ENCODE results near the gene CDK2AP2.
"Not testable (repeated sequence)": the region's sequence is repeated elsewhere in the genome, so short reads cannot be mapped to it uniquely, and the experiment has no call there.

CDK2AP2 gene

GRCh38 chr11:67517784-67518552 lies 10.0 kb upstream of the CDK2AP2 start:
- H3K4me1 Mint-ChIP-seq (ENCODE audit: low read depth), result no peaks in the 10 kb centered on the region
- no peak overlapping the region for H3K27ac Mint-ChIP-seq
- DNase-seq, result no peak
- no peaks in the 10 kb centered on the region for H3K36me3 Mint-ChIP-seq (ENCODE audit: low read depth)
- no peak overlapping the region for H3K4me3 Mint-ChIP-seq
- no peaks in the 10 kb centered on the region for H3K9me3 Mint-ChIP-seq
- peaks cover 5% of the 10 kb centered on the region for H3K27me3 Mint-ChIP-seq

- Mint-ChIP-seq H3K27ac (no peak overlapping the region), H3K4me3 (no peak overlapping the region), H3K27me3 (peaks cover 5% of the 10 kb centered on the region), H3K4me1 (ENCODE audit: low read depth) (no peaks in the 10 kb centered on the region), H3K9me3 (no peaks in the 10 kb centered on the region), H3K36me3 (ENCODE audit: low read depth) (no peaks in the 10 kb centered on the region)
- DNase-seq, result no peak
Measured at GRCh38 chr11:67516806-67517205, 8.8 kb upstream of the CDK2AP2 start.

- Mint-ChIP-seq H3K27ac (no peak overlapping the region), H3K36me3 (ENCODE audit: low read depth) (no peaks in the 10 kb centered on the region), H3K4me3 (no peak overlapping the region), H3K9me3 (no peaks in the 10 kb centered on the region), H3K27me3 (peaks cover 5% of the 10 kb centered on the region), H3K4me1 (ENCODE audit: low read depth) (peaks cover 2% of the 10 kb centered on the region)
- no peak for DNase-seq
Measured at GRCh38 chr11:67514116-67514515, 6.2 kb upstream of the CDK2AP2 start.

GRCh38 chr11:67511558-67511957 lies 3.6 kb upstream of the CDK2AP2 start:
- not testable (repeated sequence) for DNase-seq, H3K9me3 Mint-ChIP-seq, H3K27me3 Mint-ChIP-seq, H3K4me3 Mint-ChIP-seq, H3K27ac Mint-ChIP-seq
- H3K4me1 Mint-ChIP-seq (ENCODE audit: low read depth), result peaks cover 18% of the 10 kb centered on the region
- peaks cover 12% of the 10 kb centered on the region for H3K36me3 Mint-ChIP-seq (ENCODE audit: low read depth)

- Mint-ChIP-seq H3K27ac (peak overlapping the region; percentile 97), H3K4me3 (peak overlapping the region; percentile 10), H3K27me3 (peaks cover 5% of the 10 kb centered on the region), H3K4me1 (ENCODE audit: low read depth) (peaks cover 28% of the 10 kb centered on the region), H3K9me3 (no peaks in the 10 kb centered on the region), H3K36me3 (ENCODE audit: low read depth) (peaks cover 19% of the 10 kb centered on the region)
- no peak for DNase-seq
Measured at GRCh38 chr11:67510023-67510345, 2.0 kb upstream of the CDK2AP2 start.

DNA sequence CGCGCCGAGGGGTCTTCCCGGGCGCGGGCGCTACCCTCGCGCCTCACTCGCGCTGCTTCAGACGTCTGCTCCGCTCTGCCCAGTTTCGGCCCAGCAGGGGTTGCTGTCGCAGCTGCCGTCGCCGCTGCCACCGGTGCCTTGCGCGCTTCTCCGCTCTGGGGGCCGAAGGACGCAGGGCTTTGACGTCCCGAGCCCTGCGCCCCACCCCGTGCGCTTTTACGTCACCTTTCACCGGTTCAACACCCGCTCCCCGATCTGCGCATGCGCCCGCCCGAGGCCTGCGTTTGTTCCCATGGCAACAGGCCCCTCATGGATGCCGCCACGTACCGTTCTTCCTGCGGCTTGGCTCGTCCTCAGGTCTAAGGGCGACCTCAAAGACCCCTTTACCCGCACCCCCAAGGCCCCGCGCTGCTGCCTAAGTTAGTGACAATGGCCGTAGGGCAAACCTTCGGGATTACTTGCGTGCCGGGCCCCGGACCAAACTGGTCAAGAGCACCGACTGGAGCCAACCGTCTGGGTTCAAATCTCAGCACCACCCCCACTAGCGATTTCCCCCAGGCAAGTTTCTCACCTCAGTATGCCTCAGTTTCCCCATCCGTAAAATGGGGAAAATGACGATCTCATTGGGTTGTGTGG lies 642 bp upstream of the CDK2AP2 start:
- no peaks in the 10 kb centered on the region for H3K27me3 Mint-ChIP-seq
- DNase-seq, result peak; percentile 99
- H3K4me1 Mint-ChIP-seq (ENCODE audit: low read depth), result peaks cover 30% of the 10 kb centered on the region
- H3K4me3 Mint-ChIP-seq, result peak overlapping the region; percentile 91
- H3K9me3 Mint-ChIP-seq, result no peaks in the 10 kb centered on the region
- peaks cover 24% of the 10 kb centered on the region for H3K36me3 Mint-ChIP-seq (ENCODE audit: low read depth)
- peak overlapping the region; percentile 97 for H3K27ac Mint-ChIP-seq

DNA sequence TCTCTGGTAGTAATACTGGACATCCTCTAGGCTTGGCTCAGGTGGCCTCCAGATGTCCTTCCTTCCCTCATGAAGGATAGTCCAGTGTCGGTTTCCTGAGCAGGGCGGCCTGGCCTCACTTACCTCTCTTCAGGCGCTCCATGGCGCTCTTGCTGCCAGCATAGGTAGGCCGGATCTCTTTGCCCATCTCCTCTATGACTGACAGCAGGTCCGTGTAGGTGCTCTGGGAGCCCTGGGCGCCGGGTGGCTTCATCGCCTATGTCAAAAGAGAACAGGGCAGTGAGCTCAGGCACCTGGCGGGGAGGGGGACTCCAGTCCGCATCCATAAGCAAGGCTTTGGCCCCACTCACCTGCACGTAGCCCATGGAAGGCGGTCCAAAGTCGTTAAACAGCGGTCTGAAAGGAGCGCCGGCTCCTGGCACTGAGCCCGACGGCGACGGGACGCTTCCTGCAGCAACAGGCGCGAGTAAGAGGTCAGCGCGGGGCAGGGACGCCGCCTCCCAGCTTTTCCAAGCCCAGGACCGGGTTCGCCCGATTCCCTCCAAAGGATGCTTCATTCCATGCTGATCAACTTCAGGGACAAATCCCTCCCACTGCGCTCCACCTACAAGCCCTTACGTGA lies 609 bp downstream of the CDK2AP2 start:
- Mint-ChIP-seq H3K4me3 (peak overlapping the region; percentile 91), H3K27me3 (no peaks in the 10 kb centered on the region), H3K9me3 (no peaks in the 10 kb centered on the region), H3K27ac (peak overlapping the region; percentile 97), H3K4me1 (ENCODE audit: low read depth) (peaks cover 40% of the 10 kb centered on the region), H3K36me3 (ENCODE audit: low read depth) (peaks cover 35% of the 10 kb centered on the region)
- no peak for DNase-seq

DNA sequence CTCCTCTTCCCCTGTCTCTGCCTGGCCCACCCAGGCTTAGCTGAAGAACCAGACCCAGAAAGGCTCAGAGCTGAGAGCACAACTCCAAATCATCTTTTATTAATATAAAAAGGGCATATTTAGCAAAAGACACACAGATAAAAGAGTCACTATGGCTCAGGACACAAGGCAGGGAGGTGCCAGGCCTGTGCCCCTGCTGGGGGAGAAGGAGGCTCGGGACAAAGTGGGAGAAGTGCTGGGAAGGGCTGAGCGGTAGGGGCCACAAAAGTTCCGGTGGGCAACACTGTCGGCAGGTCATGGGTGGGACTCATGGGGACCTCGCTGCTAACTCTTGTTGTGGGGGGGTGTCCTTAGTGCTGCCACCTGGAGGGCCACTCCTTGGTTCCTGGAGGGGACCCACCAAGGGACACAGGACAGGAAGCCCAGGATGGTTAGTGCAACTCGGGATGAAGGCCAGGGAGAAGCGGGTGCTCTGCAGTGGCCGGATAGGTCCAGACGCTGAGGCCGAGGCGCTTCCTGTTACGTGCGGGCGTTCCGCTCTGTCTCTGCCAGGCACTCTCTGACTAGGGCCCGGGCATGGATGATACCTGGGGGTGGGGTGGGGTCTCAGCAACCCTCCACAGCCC lies 1.4 kb downstream of the CDK2AP2 start:
- Mint-ChIP-seq H3K4me3 (peak overlapping the region; percentile 91), H3K36me3 (ENCODE audit: low read depth) (peaks cover 43% of the 10 kb centered on the region), H3K27me3 (no peaks in the 10 kb centered on the region), H3K4me1 (ENCODE audit: low read depth) (peaks cover 46% of the 10 kb centered on the region), H3K27ac (peak overlapping the region; percentile 97), H3K9me3 (no peaks in the 10 kb centered on the region)
- no peak for DNase-seq

GRCh38 chr11:67505605-67506396 lies 2.2 kb downstream of the CDK2AP2 start:
- no peaks in the 10 kb centered on the region for H3K9me3 Mint-ChIP-seq
- H3K36me3 Mint-ChIP-seq (ENCODE audit: low read depth), result peaks cover 51% of the 10 kb centered on the region
- H3K27ac Mint-ChIP-seq, result peak overlapping the region; percentile 97
- H3K4me1 Mint-ChIP-seq (ENCODE audit: low read depth), result peaks cover 54% of the 10 kb centered on the region
- peak overlapping the region; percentile 91 for H3K4me3 Mint-ChIP-seq
- peak; percentile 92 for DNase-seq
- no peaks in the 10 kb centered on the region for H3K27me3 Mint-ChIP-seq

- Mint-ChIP-seq H3K4me1 (ENCODE audit: low read depth) (peaks cover 58% of the 10 kb centered on the region), H3K4me3 (peak within 1 kb of the TSS; percentile 91), H3K36me3 (ENCODE audit: low read depth) (peaks cover 58% of the 10 kb centered on the region), H3K9me3 (no peaks in the 10 kb centered on the region), H3K27me3 (no peaks in the 10 kb centered on the region), H3K27ac (peak within 1 kb of the TSS; percentile 97)
- DNase-seq, result peak; percentile 88
Measured at GRCh38 chr11:67504950-67505581, 2.9 kb downstream of the CDK2AP2 start, which contains the start of gene PITPNM1. TSS of gene PITPNM1 (minus strand) at chr11:67505363. CDS start at chr11:67504180, 1,183 bp downstream.

DNA sequence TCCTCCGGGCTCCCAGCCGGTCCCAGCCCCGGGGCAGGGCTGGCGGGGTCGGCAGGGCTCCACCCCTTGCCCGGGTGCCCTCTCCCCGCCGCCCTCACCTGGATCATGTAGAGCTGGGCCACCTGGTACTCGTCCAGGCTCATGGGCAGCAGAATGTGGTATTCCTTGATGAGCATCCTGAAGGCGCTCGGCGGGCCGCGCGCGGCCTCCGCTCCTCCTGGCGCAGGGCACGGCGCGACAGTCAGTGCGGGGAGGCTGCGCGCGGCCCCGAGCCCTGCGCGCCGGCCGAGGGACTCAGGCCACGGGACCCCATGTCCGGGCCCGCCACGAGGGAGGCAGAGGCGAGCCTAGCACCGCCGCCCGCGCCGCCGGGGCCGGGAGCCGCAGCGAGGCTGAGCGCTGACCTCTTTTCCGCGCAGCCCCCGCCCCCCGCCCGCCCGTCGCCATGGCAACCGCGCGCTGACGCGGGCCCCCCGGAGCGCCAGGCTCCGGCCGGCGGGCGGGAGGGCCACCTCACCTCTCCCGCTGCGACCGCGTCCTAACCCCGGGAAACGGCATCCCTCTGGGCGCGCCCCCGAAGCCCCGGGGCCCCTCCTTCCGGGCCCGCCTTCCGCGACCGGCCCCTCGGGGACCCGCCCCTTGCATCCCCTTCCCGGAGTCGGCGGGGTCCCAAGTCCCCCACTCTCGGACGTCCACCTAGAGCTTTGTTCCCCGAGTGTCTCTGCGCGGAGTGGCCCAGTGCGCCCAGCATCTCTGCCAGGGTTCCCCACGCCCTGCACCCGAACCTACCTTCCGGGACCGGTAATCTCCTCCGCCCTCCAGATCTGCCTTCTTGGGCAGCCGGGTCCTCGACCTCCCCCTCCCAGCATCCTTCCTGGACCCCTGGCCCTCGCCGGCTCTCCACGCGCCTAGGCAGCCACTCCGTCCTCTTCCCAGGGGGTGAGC lies 3.7 kb downstream of the CDK2AP2 start:
- peak; percentile 69 for DNase-seq
- Mint-ChIP-seq H3K27me3 (no peaks in the 10 kb centered on the region), H3K4me3 (peak overlapping the region; percentile 91), H3K9me3 (no peaks in the 10 kb centered on the region), H3K27ac (peak overlapping the region; percentile 91), H3K36me3 (ENCODE audit: low read depth) (peaks cover 62% of the 10 kb centered on the region), H3K4me1 (ENCODE audit: low read depth) (peaks cover 59% of the 10 kb centered on the region)

- Mint-ChIP-seq H3K27me3 (no peaks in the 10 kb centered on the region), H3K27ac (peak overlapping the region; percentile 85), H3K9me3 (no peaks in the 10 kb centered on the region), H3K36me3 (ENCODE audit: low read depth) (peaks cover 69% of the 10 kb centered on the region), H3K4me3 (peak overlapping the region; percentile 79), H3K4me1 (ENCODE audit: low read depth) (peaks cover 52% of the 10 kb centered on the region)
- DNase-seq, result no peak
Measured at GRCh38 chr11:67503119-67504004, 4.6 kb downstream of the CDK2AP2 start.
